Measurements from ENCODE around the gene HOXB6.

HOXB6 gene

DNA sequence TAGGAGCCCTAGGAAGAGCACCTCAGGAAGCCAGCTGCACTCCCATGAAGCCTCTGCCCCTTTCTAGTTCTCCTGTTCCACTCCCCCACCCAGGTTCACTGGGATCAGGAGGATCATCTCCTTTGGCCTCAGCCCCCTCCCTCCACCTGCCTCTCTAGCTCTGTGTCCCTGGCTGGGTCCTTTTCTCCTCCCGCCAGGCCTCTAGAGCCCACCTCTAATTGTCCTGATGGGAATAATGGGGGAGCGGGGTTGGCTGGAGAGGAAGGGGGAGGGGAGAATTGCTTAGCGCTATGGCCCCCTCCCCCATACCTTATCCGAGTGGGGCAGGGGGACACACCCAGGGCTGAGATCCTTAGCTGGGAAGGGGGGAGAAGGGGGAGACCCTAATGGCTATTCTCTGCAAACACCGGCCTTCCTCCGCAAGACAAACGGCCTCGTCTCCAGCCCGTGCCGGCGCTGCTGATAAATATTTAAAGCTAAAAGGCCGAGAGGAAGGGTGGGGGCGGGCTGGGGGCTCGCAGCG lies 5.0 kb upstream of the HOXB6 start:
- no peak for DNase-seq (ENCODE audit: low read depth in 2 of 2)

DNA sequence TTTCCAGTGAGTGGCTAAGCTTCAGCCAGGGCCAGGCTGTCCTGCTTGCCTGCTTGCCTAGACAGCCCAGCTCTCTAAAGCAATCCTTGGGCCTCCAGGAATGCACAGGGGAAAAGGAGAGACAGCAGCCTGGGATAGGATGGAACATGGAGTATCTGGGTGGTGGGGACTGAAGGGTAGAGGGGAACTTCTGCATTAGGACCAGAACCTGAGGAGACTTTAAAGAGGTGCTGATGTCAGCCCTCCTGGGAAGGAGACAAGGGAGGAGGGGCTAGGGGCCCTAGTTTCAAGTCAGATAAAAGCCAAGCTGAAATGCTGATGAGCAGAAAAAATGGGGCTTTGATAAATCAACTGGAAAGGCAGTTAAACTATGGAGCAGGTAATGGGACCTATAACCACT lies 4.2 kb upstream of the HOXB6 start:
- DNase-seq (ENCODE audit: low read depth in 2 of 2), result no peak

DNA sequence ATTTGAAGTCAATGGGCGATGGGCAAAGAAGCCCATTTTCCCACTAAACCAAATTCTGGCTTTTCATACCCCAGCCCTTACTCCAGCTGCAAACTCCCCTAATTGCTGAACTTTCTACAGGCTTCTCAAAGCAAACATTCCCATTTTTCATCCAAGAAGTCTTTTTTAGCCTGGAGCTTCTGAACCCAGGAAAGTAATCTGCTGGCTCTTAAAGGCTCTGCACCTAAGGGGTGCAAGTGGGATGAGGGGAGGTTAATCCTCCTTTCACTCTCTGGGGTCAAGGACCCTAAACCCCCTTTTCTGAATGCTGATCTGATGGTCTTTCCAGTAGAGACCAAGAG lies 3.7 kb upstream of the HOXB6 start:
- no peak for DNase-seq (ENCODE audit: low read depth in 2 of 2)

DNA sequence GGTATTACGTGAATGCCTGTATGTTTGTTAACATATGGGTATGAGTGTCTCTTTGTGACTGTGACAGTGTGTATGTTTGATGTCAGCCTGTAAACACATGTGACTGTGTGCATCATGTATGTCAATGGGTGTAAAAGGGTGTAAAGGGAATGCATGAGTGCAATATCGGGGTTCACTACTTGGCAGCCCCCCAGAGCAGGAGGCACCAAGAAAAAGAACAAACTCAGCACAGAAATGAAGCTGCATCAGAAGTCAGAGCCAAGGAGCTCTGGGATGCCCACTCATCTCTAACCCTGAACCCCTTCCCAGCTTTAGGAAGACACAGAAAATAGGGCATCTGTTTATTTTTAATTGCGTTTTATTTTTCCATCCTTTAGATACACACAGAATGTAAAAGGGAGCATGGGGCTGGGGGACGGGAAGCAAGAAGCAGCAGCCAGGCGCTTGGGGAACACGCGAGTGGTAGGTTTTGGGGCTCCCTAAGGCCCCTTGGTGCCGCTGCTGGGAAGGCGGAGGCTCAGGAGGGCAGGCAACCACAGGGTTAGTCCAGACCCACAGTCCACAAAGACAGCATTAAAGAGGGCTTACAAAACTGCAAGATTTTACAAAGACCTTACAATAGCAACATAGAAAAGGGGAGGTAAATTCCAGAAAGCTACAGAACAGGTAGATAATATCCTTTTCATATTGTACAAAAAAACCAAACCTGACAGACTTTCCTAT lies 2.3 kb upstream of the HOXB6 start:
- no peak for DNase-seq (ENCODE audit: low read depth in 2 of 2)

DNA sequence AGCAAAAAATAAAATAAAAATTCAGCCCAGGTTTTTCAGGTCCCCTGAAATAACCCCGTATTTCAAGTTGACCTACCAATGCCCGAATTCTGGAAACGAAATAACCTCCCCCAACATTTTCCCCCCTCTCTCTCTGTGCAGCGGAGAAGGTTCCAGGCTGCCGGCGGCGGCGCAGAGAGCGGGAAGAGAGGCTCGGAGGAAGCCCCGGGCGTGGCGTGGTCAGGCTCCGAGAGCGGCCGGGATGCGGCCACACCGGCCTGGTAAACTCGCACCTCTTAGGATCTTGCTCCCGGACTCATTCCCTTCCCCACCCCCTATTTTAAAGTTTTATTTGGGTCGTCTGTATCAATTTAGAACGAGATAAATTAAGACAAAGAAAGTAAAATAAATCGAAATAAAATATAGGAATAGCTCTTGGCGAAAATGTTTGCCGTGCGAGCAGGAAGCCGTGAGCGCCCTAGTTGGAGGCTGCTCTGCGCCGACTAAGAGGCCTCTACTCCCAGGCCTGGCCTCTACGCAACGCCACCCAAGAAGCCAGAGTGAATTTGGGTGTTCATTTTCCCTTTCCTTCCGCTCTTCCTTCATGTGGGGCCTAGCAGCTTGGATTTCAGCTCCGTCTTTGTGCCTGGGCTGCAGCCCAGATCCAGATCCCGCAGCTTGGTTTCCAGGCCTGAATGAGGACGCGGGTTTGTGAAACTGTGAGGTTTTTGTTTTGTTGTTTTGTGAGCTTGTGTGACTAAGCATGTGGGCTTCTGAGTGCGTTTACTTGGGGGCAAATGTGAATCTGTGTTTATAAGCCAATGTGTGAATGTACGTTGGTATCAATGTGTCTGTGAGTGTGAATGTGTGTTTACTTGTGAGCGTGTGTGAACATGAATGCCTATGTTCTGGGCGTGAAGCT lies 1.5 kb upstream of the HOXB6 start:
- DNase-seq (ENCODE audit: low read depth in 2 of 2), result no peak

DNA sequence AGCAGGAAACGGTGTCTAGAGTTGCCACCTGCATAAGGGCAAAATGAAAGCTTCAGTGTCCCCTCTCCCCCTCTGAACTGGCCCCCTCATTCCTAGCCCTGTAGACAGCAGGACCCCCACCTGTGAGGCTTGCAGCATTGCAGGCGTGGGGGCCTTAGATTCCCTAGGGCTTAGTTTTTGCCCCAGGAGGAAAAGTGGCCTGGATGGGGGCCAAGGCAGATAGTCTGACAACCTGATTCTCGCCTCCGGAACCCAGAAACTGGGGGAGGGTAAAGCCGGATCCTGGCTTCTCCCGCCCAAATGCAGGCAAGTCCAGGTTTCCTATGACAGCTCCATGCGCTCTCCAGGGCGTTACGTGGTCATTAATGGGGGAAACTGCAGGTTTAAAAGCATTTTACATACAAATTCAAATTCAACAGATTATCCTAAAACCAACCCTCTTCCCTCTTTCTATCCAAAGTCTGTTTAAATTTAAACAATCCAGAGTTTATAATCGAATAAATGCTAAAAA lies 678 bp upstream of the HOXB6 start:
- DNase-seq (ENCODE audit: low read depth in 2 of 2), result no peak

DNA sequence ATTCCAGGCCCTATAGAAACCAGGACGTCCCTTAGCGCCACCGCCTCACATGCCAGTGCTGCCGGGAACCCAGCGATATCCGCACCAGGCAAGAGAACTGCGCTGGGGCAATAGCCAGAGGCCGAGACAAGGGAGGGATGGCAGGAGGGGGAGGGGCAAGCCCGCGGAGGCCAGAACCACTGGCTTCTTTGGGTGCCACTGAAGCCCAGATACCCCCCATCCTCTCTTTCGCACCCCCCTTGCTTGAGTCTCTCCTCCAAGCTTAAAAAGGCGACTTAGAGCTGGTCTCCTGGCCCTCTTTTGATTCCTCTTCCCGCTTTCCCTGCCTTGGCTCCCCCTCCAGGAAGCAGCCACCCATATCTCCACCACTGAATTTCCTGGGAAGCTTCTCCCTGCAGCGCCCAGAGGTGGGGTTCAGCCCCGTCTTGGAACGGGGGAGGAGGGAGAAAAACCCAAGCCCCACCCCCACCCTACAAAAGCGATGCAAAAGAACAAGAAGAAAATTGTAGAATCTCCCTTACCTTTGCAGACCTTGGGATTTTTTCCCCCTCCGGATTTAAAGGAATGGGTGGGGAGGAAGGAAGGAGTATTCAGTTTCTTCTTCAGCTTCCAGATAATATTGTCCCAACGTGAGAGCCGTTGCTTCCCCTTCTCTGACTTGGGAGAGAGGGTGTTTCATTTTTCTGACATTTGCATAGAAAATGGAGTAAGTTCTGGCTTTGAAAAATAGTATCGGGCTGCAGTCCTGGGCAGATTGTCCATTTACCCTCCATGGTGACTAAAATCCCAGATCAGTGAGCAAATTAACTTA lies 622 bp downstream of the HOXB6 start:
- DNase-seq (ENCODE audit: low read depth in 2 of 2), result no peak

DNA sequence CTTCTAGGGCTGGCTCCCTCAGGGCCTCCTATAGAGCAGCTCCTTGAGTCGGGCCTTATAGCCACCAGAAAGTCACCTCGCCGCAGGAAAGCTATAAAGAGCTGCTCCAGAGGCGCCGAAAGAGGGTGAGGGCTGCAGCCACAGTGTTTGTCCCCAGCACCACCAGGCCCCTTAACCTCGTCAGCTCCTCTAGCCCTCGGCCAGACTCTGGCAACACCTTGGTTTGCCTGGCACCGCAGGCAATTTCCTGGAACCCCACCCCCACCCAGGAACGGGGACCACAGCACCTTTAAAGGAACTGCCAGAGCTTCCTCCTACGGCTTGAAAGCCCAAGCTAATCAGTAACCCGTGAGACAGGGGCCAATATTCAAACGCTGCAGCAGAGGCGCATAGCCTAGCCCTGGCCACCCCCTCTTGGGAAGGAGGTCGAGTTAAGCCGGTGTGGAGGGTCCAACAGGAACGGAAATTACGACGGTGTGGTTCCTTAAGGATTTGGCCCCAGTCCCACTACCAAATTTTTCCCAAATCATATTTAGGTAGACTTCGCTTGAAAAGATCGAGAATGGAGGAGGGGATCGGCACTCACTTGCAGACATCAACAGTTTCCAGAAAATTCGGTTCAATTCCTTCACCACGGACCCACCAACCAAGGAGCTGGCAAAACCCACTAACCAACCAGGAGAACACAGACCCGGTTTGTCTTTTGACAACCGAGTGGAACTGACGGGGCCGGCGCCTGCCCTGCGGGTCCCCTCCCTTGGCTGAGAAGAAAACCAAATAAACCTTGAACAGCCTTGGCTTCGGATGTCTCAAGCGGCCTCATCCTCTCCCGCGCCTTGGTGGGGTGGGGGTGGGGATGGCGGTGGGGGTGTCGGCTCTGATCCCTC lies 3.0 kb downstream of the HOXB6 start:
- DNase-seq (ENCODE audit: low read depth in 2 of 2), result no peak

DNA sequence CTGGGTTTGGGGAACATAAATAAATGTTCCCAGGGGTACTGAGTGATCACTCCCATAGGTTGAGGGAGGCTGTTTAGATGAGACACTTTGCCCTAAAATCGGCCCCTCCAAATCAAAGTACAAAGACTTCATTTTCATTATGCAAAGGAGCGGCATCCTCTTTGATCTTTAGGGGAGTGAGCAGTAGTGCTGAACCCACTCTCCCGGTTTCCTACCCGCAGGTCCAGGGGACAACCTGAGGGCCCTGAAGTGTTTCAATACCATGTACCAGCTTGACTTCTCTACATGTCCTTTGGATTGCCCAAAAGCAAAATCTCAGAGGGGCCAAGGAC lies 3.6 kb downstream of the HOXB6 start:
- no peak for DNase-seq (ENCODE audit: low read depth in 2 of 2)

DNA sequence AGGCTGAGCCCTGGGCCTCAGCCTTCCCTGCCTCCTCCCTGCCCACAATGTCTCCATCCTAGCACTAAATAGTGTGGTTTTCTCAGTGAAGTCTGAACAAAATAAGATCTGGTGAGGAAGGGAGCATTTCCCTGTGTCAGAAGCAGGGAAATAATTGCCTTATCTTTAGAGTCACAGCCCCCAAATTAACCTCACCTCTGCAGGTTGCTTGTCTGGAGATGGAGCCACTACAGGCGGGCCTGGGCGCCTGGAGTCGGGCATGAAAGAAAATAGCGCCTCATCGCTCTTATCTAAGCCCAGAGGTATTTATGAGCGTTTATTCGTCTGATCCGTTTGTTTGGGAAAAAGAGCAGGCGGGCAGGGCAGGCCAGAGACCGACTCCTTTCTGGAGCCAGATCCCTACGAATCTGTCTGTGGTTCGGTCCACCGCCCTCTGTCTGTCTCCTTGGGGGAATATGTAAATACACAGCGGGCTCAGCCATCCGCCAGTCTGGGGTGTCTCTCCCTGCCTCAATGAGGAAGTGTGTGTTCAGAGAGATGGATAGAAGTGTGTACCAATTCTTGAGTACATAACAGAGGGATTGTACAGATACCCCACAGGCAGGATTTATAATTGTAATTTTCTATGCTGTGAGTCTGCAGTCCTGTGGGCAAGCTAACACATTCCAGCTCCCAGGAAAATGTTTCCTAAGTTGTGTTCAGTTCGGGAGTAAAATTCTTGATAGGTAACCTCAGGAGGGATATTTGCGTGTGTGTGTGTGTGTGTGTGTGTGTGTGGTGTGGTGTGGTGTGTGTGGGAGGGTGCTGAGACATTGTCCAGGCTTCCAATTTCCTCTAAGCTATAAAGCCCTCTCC lies 4.3 kb downstream of the HOXB6 start:
- no peak for DNase-seq (ENCODE audit: low read depth in 2 of 2)

DNA sequence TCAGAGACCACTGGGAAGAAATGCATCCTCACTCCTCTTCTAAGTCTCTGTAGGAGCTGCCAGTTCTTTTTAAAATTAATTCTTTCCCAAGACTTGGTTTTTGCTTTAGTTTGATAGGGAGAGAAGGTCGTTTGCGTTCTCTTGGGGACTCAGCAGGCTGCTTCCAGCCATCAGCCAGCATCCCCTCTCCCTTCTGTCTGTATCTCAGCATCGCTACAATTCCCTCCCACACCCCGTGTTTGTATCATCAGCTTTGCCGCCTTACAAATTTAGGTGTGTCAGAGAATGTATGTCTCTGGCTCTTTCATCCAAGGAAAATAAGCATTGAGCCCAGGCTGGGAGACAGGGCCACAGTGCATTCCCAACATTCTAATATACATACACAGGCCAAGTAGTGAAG lies 5.4 kb downstream of the HOXB6 start:
- no peak for DNase-seq (ENCODE audit: low read depth in 2 of 2)

DNA sequence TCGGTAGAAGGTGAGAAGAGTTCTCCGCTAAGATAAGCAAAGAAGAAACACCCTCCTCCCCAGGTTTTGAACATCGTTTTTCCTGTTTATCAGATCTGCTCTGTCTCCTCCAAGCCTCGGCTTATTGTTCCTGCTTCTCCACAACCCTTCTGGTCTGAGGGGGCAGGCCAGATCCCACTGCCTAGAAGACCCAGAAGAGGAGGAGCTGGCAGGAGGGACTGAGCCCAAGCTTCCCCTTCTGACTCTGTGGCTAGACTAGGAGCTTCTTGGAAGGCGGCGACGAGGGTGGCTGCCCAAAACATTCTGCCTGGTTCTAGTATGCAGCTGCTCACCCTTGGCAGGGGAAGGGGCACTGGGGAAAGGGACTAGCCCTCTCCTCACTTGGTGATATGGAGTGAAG lies 6.0 kb downstream of the HOXB6 start:
- no peak for DNase-seq (ENCODE audit: low read depth in 2 of 2)

DNA sequence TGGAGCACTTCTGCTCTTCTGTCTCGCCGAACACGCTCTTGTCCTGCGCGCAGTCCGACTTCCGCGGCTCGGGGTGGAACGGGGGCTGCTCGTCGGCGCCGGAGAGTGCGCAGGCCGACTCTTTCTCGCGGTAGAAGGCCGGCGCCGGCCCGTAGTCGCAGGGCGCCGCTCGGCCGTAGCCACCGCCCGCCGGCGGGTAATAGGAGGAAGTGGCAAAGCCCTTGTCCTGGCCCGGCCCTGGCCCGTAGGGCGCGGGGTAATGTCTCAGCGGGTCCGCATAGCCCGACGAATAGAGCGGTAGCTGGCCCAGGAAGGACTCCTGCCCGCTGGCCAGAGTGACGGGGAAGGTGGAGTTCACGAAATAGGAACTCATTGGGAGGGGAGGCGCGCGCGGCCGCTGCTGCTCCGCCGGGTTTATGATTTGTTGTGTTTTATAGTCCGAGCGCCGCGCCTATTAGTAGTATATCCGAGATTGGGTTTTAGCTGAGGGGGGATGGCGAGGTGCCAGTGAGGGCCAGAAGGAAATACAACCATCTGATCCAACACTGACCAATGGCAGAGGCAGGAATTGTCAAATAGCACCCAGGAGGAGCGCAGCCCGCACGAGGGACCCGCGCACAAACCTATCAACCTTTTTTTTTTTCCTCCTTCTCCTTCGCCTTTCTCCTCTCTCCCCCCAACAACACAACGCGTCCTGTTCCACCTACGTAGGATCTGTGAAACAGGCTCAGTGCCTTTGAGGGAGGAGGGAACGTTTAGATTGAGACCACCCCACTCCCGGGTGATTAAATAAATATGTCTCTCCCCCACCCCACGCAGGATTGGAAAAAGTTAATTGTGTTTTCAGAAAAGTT lies 6.8 kb downstream of the HOXB6 start:
- DNase-seq (ENCODE audit: low read depth in 2 of 2), result no peak

DNA sequence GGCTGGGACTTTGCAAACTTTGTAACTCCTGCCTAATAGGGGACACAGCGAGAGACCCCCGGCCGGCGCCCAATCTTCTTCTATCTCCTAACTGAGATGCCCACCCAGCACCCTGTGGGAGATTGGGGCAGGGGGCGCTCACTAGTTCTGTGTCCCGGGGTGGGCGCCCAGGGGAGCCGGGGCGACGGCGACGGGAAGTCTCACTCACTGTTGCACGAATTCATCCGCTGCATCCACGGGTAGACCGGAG lies 7.3 kb downstream of the HOXB6 start:
- DNase-seq (ENCODE audit: low read depth in 2 of 2), result no peak

DNA sequence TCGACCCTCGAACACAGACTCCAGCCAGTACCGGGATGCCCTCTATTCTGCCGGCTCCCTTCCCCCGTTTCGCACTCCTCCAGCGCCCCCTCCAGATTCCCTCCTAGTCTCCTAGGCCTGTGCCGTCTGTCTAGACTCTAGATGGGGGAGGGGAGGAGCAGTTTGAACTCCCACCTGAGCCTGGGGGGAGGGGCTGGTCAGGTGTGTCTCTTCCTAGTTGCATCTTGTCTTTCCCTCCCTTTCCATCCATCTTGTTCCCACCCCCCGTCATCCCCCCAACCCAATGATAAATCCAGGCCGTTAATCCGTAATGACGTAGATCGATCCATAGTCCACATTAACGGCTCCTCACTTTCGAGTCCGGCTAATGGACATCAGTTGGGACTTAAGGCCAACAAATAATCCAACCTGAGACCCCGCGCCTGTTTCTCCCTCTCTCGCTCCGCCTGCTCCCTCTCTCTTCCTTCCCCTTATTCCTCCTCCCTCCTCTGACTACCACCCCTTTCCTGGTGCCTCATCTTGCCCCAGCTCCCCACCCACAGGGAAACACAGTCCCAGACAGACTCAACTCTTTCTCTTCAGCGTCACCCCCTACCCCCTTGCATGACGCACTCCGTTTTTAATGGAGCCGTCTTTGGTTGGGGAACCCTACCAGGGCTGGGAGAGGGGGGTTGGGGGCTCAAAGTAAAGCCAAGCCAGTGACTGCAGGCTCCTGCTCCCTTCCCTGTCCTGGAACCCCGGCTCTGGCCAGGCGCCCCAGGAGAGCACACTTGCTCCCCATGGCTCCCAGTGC lies 7.9 kb downstream of the HOXB6 start:
- DNase-seq (ENCODE audit: low read depth in 2 of 2), result no peak

DNA sequence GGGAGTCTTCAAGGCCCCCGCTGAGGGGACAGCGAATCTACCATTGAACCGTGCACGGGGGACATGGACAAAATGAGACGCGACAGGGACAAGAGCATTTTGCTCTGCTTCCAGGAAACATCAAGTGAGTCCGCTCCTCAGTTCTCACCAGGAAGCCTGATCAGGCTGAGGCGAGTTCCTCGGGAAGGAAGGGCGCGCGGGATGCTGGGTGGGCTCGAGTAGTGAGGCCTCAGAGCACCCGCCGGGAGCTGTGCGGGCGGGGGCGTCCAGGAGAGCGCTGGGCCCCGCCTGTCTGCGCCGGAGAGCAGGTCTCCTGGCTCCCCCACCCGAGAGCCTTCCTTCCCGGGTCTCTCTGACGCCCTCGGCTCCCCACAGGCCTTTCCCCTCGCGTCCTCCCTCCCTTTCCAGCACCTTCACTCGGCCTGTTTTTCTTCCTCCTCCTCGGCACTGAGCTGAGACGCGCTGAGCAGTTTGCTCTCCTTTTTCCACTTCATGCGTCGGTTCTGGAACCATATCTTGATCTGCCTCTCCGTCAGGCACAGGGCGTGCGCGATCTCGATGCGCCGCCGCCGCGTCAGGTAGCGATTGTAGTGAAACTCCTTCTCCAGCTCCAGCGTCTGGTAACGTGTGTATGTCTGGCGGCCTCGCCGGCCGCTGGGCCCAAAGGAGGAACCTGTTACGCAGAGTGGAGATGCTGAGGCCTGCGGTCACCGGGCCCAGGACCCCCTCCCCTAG lies 8.6 kb downstream of the HOXB6 start:
- no peak for DNase-seq (ENCODE audit: low read depth in 2 of 2)

DNA sequence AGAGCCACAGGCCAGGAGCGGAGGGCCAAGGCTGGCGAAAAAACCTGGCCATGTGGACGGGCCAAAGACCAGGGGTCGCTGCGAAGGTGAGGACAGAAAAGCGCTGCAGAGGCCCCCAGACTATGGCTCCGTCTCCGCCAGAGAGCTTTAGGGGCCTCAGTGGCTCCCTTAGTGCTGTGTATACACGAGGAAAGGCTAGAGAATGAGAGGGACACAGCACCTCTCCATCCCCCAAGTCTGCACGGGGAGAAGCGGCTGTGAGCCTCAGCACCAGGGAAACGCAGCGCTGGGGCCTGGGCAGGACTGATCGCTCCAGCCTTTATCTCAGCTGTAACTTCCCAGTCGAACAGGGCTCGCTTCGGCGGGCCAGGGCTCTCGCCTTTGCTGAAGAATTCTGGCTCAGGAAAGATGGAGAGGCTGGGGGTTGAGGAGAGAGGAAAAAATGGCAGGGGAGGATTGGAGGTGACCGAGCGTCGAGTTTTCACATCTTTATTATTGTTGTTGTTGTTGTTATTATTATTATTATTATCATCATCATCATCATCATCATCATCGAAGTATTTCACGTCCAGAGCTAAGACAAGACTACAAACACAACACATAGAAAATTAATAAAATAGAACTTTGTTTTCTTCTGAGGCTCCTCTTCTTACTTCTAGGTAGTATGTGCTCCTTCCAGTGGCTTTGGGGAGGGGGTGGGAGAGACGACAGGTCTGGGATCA lies 9.3 kb downstream of the HOXB6 start:
- no peak for DNase-seq (ENCODE audit: low read depth in 2 of 2)

Measured in stimulated activated CD4-positive, alpha-beta T cell treated with anti-CD3 and anti-CD28 coated beads, Interleukin-15, amount 100 ng/mL, for 48 hours (primary cell).